GM10248 (cell line): ENCODE measurements around the gene RSAD1.

Source experiments
- CTCF ChIA-PET: fragments of 300-600 bp; sonication (Branson Sonifier 250); formaldehyde crosslinking; extraction: SDS; loops from one replicate; lab custom pipeline; 2021; ENCODE audit warnings: antibody characterized with exemption; lab: Yijun Ruan, JAX
- POLR2A ChIA-PET: fragments of 350-650 bp; sonication (Branson Sonifier 250); formaldehyde crosslinking; extraction: SDS; loops from one replicate; lab custom pipeline; 2020; ENCODE audit warnings: antibody characterized with exemption; lab: Yijun Ruan, JAX
- DNase-seq: peaks from one replicate; pipeline ENCODE4 v3.0.0; 2012; ENCODE audit errors: extremely low spot score
- TF ChIP-seq, protein P1 (sequence below): IDR thresholded peaks from 2 replicates; pipeline ENCODE4 v1.5.1; 2012; ENCODE audit warnings: mild to moderate bottlenecking, low read depth; ENCODE audit errors: extremely low read depth, missing control alignments, control extremely low read depth

The RSAD1 gene

DNA sequence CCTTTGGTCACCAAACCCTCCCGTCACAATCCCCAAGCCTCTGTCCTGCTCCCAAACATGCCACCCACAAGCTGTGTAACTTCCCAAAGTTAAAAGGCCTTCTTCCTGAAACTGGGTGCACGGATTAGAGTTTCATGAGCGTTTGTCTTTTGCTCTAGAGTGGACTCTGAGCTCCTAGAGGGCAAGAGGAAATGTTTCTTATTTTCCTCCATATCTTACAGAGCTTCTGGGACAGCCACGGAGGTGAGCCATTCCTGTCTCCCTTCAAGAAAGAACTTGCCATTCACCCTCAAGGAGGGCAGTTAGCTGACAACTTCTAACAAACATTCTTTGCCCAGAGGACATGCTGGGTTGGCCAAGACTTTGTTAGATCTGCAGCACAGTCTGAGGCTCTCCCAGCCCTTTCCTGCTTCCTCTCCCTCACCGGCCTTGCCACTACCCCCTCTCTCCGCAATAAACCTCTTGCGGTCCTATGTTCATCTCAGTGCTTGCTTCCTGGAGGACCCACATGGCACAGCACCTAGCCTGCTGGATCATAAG, 27.0 kb downstream of the RSAD1 start:
- POLR2A ChIA-PET = no interaction called here
- CTCF ChIA-PET = interaction anchor here (1.6 to 2.4 kb wide), 3 partner anchors 12 to 38 kb away, joined by 3 to 6 read pairs (median 4); no protein-coding TSS in a partner anchor
- DNase-seq = no peak
- TF ChIP-seq, protein P1, sequence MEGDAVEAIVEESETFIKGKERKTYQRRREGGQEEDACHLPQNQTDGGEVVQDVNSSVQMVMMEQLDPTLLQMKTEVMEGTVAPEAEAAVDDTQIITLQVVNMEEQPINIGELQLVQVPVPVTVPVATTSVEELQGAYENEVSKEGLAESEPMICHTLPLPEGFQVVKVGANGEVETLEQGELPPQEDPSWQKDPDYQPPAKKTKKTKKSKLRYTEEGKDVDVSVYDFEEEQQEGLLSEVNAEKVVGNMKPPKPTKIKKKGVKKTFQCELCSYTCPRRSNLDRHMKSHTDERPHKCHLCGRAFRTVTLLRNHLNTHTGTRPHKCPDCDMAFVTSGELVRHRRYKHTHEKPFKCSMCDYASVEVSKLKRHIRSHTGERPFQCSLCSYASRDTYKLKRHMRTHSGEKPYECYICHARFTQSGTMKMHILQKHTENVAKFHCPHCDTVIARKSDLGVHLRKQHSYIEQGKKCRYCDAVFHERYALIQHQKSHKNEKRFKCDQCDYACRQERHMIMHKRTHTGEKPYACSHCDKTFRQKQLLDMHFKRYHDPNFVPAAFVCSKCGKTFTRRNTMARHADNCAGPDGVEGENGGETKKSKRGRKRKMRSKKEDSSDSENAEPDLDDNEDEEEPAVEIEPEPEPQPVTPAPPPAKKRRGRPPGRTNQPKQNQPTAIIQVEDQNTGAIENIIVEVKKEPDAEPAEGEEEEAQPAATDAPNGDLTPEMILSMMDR = no peak

DNA sequence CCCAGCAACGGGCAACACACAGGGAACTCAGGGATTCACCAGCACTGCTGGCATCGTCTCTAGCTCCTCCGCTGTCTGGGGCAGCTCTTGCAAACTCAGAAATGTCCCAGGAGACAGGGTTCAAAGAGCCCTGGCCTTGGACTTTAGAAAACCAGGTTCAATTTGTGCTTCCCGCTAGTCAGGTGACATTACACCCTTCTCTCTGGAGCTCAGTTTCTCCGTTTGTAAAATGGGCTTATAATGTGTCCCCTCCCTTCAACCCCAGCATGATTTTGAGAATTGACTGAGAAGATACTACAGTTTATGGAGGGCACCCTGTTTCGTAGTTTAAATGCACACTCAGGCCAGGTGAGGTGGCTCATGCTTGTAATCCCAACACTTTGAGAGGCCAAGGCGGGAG, 27.6 kb downstream of the RSAD1 start:
- POLR2A ChIA-PET = no interaction called here
- DNase-seq = no peak
- CTCF ChIA-PET = interaction anchor here (1.3 to 2.4 kb wide), 5 partner anchors 13 to 189 kb away, joined by 3 to 6 read pairs (median 4); no protein-coding TSS in a partner anchor
- TF ChIP-seq, protein P1 = no peak

DNA sequence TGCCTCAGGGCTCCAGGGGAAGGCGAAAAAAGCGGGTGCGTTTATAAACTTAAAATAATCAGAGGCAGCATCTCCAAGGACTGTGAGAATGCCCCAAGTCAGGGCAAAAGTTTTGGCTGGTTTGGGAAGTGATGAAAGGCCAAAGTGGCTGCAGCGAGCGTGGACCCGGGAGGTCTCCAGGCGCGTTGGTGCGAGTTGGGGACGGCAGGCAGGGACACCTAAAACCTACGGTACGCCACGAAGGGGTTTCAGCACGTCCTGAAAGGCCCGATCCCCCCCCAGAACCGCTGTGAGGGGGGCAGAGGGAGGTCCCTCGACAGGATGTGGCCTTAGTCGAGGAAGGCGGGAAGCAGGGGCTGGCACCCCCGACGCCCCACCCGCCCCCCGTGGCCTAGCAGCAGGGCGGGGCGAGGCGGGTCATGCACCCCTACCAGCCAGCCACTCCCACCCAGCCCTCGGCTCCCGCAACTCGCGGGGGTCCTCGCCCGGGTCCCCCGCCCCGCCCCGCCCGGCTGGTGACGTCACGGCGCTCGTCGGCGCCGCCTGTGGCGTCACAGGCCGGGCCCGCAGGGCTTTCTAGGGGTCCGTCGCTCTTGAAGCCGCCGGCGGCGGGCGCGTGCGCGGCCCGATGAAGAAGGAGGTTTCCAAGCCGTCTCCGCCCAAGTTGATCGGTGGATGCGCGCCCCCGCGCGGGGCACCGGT, 29.4 kb downstream of the RSAD1 start, which contains the start of gene MYCBPAP:
Gene MYCBPAP, plus strand, starts transcription at position 569 of the 702 bp plus-strand sequence. CDS start 236 bp downstream, outside the sequence.
- POLR2A ChIA-PET = no interaction called here
- CTCF ChIA-PET = interaction anchor here (1.2 kb wide), 1 partner anchor 11 kb away, joined by 3 read pairs; no protein-coding TSS in a partner anchor
- DNase-seq = peak; percentile 87
- TF ChIP-seq, protein P1 = peak; percentile 38

DNA sequence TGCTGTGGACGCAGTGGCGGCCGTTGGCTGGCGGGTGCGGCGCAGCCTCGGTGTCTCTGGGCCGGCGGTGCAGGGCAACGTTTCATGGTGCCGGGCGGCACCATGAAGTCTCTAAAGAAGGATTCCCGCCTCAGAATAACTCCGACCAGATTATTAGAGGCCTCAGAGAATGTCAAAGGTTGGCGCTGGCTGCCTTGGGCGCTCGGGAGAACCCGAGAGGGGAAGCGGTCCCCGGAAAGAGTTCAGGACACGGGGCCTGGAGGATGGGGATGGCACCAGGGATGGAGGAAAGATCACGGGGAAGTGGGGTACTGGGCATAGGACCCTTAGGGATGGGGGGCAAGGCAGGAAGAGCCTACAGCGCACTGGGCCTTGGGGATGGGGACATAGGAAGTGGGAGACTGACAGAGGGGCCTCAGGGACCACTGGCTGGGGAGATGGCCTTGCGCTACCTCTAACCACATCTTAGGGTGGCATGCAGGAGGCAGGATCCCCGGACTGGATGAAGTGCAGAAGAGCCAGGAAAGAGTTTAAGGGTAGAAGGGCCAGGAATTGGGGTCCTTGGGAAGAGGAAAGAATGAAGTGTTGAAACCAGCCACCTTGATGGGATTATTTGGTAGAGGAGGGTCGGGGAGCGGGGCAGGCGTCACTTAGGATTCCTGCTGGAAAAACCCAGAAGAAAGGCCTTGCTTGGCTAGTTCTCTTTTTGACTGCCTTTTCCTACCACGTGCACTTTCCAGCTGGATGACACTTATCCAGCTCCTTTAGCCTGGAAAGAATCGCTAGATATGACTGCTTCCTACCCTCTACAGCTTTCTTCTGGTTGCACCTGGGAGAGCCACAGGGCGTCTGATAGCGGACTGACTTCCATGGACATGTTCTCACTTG, 30.2 kb downstream of the RSAD1 start:
- CTCF ChIA-PET = interaction anchor here (1.0 to 1.5 kb wide), 5 partner anchors 8 to 33 kb away, joined by 3 to 6 read pairs (median 3); no protein-coding TSS in a partner anchor
- DNase-seq = no peak
- POLR2A ChIA-PET = no interaction called here
- TF ChIP-seq, protein P1 = no peak

DNA sequence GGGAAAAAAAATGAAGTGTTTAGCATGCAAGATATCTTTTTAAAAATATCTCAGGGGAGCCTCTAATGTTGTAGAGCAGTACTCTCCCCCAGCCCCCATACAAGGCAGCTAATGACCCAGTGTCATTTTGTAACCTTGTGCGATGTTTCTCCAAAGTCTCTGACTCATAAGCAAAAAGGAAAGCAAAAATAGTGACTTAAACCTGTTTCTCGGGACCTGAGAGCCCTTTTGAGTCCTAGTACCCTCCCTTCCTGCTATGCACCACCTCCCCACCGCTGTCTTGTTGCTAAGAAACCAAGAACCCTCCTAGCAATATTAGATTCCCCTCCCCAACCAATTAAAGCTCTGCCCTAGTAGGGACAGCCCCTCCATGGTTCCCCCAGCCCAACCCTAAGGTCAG, 32.4 kb downstream of the RSAD1 start:
- ChIA-PET CTCF (interaction anchor here (0.8 to 1.8 kb wide), 7 partner anchors 9 to 114 kb away, joined by 3 to 7 read pairs (median 3); partner anchors contain the start of gene LRRC59), POLR2A (interaction anchor here (0.5 kb wide), 1 partner anchor 14 kb away, joined by 6 read pairs; no protein-coding TSS in a partner anchor)
- TF ChIP-seq, protein P1 = no peak
- peak; percentile 87 for DNase-seq

DNA sequence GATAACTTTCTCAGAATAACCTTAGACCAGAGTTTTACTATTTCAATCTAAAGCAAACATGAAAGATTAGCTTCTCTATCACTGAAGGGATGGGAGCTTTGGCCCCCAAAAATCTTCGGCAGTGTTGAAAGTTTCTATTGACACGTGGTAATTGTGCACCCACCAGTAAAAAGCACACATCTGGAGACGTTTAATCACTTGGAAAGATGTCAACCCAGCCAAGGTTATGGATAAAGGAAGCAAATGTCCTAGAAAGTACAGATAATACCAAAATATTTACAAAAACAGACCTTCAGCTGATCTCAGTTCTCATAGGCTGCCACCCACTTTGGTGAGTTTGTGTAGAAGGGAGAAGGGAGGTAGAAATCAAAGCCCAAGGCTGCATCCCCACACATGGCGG, 34.8 kb downstream of the RSAD1 start:
- ChIA-PET POLR2A (no interaction called here), CTCF (no interaction called here)
- TF ChIP-seq, protein P1 = no peak
- no peak for DNase-seq
